Neutrophil (primary cell): ENCODE results near the gene TERT.
"Not testable (repeated sequence)": the region's sequence is repeated elsewhere in the genome, so short reads cannot be mapped to it uniquely, and the experiment has no call there.

Experiments
- H3K27ac ChIP-seq: fragments of 200-600 bp; sonication (generic); 2 replicates; pipeline ENCODE4 v1.5.1; 2016; ENCODE audit warnings: mild to moderate bottlenecking, moderate library complexity
- H3K27me3 ChIP-seq: fragments of 200-600 bp; sonication (generic); 2 replicates; pipeline ENCODE4 v1.6.0; 2016; ENCODE audit warnings: mild to moderate bottlenecking
- H3K36me3 ChIP-seq: fragments of 200-600 bp; sonication (generic); 2 replicates; pipeline ENCODE4 v1.5.1; 2017
- H3K4me1 ChIP-seq, 2 experiments: fragments of 200-600 bp in 1 of 2; sonication (generic) in 1 of 2; 1 replicate in 1 of 2; 2 replicates in 1 of 2; pipeline versions ENCODE4 v1.5.1 to v1.6.1; 2013 to 2016; ENCODE audit warnings: low read depth in 1 of 2, low read length in 1 of 2, mild to moderate bottlenecking in 1 of 2, moderate library complexity in 1 of 2; ENCODE audit not compliant: control insufficient read depth in 1 of 2, insufficient read depth in 1 of 2
- H3K4me3 ChIP-seq, 2 experiments: fragments of 200-600 bp in 1 of 2; sonication (generic) in 1 of 2; 1 replicate in 1 of 2; 2 replicates in 1 of 2; pipeline ENCODE4 v1.5.1; 2013 to 2016; ENCODE audit warnings: low read depth in 1 of 2, low read length in 1 of 2, mild to moderate bottlenecking in 1 of 2, moderate library complexity in 1 of 2
- H3K9me3 ChIP-seq: fragments of 200-600 bp; sonication (generic); 2 replicates; pipeline ENCODE4 v1.5.1; 2016
- TF ChIP-seq, protein P1 (sequence below): fragments of 200-600 bp; sonication (generic); IDR thresholded peaks from 2 replicates; pipeline ENCODE4 v1.5.1; 2016; ENCODE audit warnings: antibody characterized with exemption

TERT gene

DNA sequence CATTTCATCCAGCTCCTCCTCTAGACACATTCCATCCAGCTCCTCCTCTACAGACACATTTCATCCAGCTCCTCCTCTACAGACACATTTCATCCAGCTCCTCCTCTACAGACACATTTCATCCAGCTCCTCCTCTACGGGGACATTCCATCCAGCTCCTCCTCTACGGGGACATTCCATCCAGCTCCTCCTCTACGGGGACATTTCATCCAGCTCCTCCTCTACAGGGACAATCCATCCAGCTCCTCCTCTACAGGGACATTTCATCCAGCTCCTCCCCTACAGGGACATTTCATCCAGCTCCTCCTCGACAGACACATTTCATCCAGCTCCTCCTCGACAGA, 31.6 kb upstream of the TERT start:
- not testable (repeated sequence) for H3K9me3 ChIP-seq, H3K27ac ChIP-seq, H3K4me1 ChIP-seq, H3K27me3 ChIP-seq, H3K4me3 ChIP-seq
- peaks cover 90% of the 10 kb centered on the region for H3K36me3 ChIP-seq

DNA sequence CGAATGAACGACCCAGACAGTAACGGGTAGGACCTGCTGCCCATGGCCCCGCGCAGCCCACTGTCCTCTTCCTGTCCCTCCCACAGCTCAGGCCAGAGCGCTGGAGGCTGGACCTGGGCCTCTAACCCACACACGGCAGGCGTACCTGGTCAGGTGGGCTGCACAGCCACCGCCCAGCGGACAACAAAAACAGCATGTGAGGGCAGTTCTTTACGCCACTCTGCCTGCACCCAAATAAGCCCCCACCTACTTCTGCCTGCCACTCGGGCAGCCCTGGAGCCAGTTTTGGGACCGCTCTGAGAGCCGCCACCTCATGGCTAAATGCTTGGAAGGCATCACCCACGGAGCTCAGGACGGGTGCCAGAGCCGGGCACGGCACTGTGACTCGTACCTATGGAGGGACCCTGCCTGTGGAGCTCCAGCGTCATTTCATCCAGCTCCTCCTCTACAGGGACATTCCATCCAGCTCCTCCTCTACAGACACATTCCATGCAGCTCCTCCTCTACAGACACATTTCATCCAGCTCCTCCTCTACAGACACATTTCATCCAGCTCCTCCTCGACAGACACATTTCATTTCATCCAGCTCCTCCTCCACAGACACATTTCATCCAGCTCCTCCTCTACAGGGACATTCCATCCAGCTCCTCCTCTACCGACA, 31.1 kb upstream of the TERT start:
- no peak overlapping the region for H3K27ac ChIP-seq
- H3K4me1 ChIP-seq = no peaks in the 10 kb centered on the region
- H3K4me3 ChIP-seq = no peak overlapping the region
- TF ChIP-seq, protein P1, sequence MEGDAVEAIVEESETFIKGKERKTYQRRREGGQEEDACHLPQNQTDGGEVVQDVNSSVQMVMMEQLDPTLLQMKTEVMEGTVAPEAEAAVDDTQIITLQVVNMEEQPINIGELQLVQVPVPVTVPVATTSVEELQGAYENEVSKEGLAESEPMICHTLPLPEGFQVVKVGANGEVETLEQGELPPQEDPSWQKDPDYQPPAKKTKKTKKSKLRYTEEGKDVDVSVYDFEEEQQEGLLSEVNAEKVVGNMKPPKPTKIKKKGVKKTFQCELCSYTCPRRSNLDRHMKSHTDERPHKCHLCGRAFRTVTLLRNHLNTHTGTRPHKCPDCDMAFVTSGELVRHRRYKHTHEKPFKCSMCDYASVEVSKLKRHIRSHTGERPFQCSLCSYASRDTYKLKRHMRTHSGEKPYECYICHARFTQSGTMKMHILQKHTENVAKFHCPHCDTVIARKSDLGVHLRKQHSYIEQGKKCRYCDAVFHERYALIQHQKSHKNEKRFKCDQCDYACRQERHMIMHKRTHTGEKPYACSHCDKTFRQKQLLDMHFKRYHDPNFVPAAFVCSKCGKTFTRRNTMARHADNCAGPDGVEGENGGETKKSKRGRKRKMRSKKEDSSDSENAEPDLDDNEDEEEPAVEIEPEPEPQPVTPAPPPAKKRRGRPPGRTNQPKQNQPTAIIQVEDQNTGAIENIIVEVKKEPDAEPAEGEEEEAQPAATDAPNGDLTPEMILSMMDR = no peak
- H3K36me3 ChIP-seq = peaks cover 90% of the 10 kb centered on the region
- no peaks in the 10 kb centered on the region for H3K27me3 ChIP-seq
- H3K9me3 ChIP-seq = no peaks in the 10 kb centered on the region

DNA sequence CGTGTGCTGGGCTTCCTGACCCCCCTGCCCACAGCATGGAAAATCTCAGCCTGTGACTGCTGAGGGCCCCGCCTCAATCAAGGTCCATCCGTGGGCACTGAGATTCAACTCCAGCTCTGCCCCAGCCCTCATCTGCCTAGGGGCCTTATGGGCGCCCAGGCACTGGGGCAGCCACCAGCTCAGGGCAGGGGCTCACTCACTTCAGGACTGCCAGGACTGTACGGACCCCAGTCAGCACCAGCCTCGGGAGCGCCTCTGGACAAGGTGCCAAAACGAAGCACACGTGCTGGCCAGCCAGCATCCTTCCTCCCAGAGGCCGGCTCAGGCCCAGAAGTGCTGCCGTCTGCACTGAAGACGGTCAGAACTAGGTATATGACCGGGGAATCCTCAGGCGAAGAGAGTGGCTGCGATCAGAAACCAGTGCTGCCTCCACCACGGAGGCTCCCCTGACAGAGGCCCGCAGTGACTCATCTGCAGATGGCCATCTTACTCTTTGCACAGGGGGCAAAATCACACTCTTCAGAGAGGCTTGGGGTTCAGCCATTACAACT, 30.4 kb upstream of the TERT start:
- Histone ChIP-seq H3K4me3 (no peak overlapping the region), H3K9me3 (no peaks in the 10 kb centered on the region), H3K4me1 (no peaks in the 10 kb centered on the region), H3K27ac (no peak overlapping the region), H3K27me3 (no peaks in the 10 kb centered on the region), H3K36me3 (peaks cover 90% of the 10 kb centered on the region)
- TF ChIP-seq, protein P1 = no peak

DNA sequence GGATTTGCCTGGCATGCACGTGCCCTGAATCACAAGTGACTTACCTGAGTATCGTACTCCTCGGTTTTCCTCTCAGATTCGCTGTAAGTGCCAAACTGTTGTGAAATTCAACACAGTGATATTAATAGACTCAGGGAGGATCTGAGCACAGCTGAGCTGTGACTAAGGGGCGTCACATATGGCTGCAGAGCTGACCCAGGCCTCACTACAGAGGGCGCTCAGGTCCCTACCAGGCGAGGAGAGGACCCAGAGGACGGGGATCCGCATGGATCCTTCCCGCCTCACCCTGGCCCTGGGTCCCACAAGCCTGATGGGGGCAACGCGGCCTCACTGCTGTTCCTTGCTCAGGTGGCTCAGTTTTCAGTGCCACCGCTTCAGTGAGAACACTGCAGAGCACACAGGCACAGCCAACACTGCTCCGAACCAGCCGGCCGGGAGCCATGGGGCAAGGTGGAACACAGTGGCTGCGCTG, 29.9 kb upstream of the TERT start:
- H3K27ac ChIP-seq = no peak overlapping the region
- no peaks in the 10 kb centered on the region for H3K27me3 ChIP-seq
- H3K4me1 ChIP-seq = no peaks in the 10 kb centered on the region
- peaks cover 90% of the 10 kb centered on the region for H3K36me3 ChIP-seq
- H3K9me3 ChIP-seq = no peaks in the 10 kb centered on the region
- no peak overlapping the region for H3K4me3 ChIP-seq
- TF ChIP-seq, protein P1 = no peak

DNA sequence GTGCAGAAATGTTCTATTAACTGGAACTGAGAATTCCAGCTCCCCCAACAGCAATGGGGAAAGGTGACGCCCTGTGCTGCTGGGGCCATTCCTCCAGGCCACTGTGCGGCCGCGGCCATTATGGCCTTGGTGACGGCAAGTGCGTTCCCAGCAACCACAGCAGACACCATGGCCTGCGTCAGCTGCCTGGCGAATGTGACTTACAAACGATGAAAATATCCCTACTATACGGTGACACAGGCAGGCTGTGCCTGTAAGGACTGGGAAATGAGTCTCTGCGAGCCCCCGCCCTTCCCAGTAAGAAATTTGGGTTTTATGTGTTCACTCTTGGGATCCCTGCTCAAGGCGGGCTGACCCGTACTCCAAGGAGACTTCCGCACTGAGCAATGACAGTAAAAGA, 29.4 kb upstream of the TERT start:
- Histone ChIP-seq H3K4me3 (no peak overlapping the region), H3K27ac (no peak overlapping the region), H3K4me1 (no peaks in the 10 kb centered on the region), H3K27me3 (no peaks in the 10 kb centered on the region), H3K36me3 (peaks cover 90% of the 10 kb centered on the region), H3K9me3 (no peaks in the 10 kb centered on the region)
- TF ChIP-seq, protein P1 = no peak

DNA sequence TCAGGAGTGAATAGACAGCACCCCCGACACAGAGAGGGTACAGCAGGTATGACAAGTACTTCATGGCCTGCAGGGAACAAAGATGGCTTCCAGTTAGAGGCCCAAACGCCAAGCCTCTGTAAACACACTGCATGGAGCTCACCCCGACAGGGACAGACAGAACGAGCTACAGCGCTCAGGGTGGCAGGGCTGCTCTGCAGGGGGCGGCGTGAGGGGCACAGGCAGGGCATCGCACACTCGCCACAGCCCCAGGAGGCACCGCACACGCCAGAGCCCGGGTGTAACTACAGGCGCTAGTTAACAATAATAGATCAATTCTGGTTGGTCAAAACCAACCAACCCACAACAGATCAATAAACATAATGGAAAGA, 28.9 kb upstream of the TERT start:
- no peak overlapping the region for H3K4me3 ChIP-seq
- no peak overlapping the region for H3K27ac ChIP-seq
- H3K27me3 ChIP-seq = no peaks in the 10 kb centered on the region
- no peaks in the 10 kb centered on the region for H3K9me3 ChIP-seq
- TF ChIP-seq, protein P1 = no peak
- H3K4me1 ChIP-seq = no peaks in the 10 kb centered on the region
- H3K36me3 ChIP-seq = peaks cover 90% of the 10 kb centered on the region
